K562 (cell line): ENCODE measurements around the gene TMCO1. TPM values are rescaled to one million over a fixed set of nuclear protein-coding genes. Genes with fewer than 3 reads are reported as not detected.

Source experiments
- ATAC-seq: fragments of 200-7000 bp; cut with Tn5 transposase; 3 replicates; pipeline ENCODE4 v1.9.1; 2020; ENCODE audit warnings: moderate library complexity
- BruUV-seq: library from RNA; stranded (reverse); fragments of 400-500 nt; replicated peaks from 2 replicates; lab custom pipeline; 2021; lab: Mats Ljungman, UMichigan
- CTCF ChIA-PET: fragments of 300-600 bp; formaldehyde crosslinking; extraction: SDS; loops from one replicate; lab custom pipeline; 2021; ENCODE audit warnings: low intra/inter-chr PET ratio; lab: Yijun Ruan, JAX
- POLR2A ChIA-PET: fragments of 300-600, 350-650 bp; sonication (Branson Sonifier 250); formaldehyde crosslinking; extraction: SDS; loops from one replicate; lab custom pipeline; 2021; ENCODE audit warnings: antibody characterized with exemption, inconsistent platforms; lab: Yijun Ruan, JAX
- DNase-seq, 4 experiments: peaks; one replicate each; pipeline versions ENCODE4 v3.0.0 to v3.0.0-alpha.2; 2011 to 2018; ENCODE audit warnings: low spot score in 3 of 4, mixed read lengths in 3 of 4; ENCODE audit errors: extremely low read depth in 1 of 4
- FAIRE-seq: peaks from 2 replicates; lab custom pipeline; 2011; peaks lifted over from hg19 to GRCh38; lab: Jason Lieb, UNC
- H2AFZ ChIP-seq: 2 replicates; pipeline ENCODE4 v1.6.0; 2011; ENCODE audit warnings: low read depth, low read length, control low read depth, inconsistent platforms
- H3K27ac ChIP-seq: fragments of 200-600 bp; 3 replicates; pipeline ENCODE4 v1.8.0; 2011; ENCODE audit warnings: low read depth, mild to moderate bottlenecking, control low read depth, inconsistent platforms, low read length, moderate library complexity, mixed read lengths; ENCODE audit errors: extremely low read depth
- H3K27me3 ChIP-seq, 2 experiments: fragments of 300-600 bp in 1 of 2; 2 replicates in 1 of 2; 3 replicates in 1 of 2; pipeline versions ENCODE4 v1.6.0 to v1.8.0; 2011; ENCODE audit warnings: inconsistent platforms in 2 of 2, low read length in 2 of 2, mild to moderate bottlenecking in 1 of 2, mixed read lengths in 1 of 2, moderate library complexity in 1 of 2; ENCODE audit not compliant: control insufficient read depth in 2 of 2, insufficient read depth in 2 of 2
- H3K36me3 ChIP-seq: fragments of 300-600 bp; 3 replicates; pipeline ENCODE4 v1.8.0; 2011; ENCODE audit warnings: mild to moderate bottlenecking, low read length, inconsistent platforms; ENCODE audit not compliant: control insufficient read depth, insufficient read depth
- H3K4me1 ChIP-seq, 2 experiments: fragments of 200-600 bp in 1 of 2; replicated peaks in 1 of 2; 2 replicates in 1 of 2; 3 replicates in 1 of 2; pipeline versions ENCODE4 v1.5.1 to v1.8.0; 2011; ENCODE audit warnings: inconsistent platforms in 2 of 2, low read length in 2 of 2, mild to moderate bottlenecking in 1 of 2, mixed read lengths in 1 of 2, moderate library complexity in 1 of 2; ENCODE audit not compliant: control insufficient read depth in 2 of 2, insufficient read depth in 2 of 2
- H3K4me2 ChIP-seq: 2 replicates; pipeline ENCODE4 v1.6.1; 2011; ENCODE audit warnings: low read length, control low read depth, inconsistent platforms, mixed read lengths; ENCODE audit not compliant: insufficient read depth
- H3K4me3 ChIP-seq: fragments of 200-600 bp; sonication (generic), shearing (Covaris generic); 2 replicates; pipeline ENCODE4 v1.5.1; 2016; ENCODE audit warnings: control low read depth, inconsistent platforms
- H3K79me2 ChIP-seq: fragments of 200-600 bp; 3 replicates; pipeline ENCODE4 v1.8.0; 2011; ENCODE audit warnings: low read length, inconsistent platforms; ENCODE audit not compliant: control insufficient read depth, insufficient read depth
- H3K9ac ChIP-seq, 2 experiments: 2 replicates each; pipeline versions ENCODE4 v1.6.0 to v1.6.1; 2011; ENCODE audit warnings: low read depth in 2 of 2, low read length in 2 of 2, control low read depth in 1 of 2, inconsistent platforms in 1 of 2, mild to moderate bottlenecking in 1 of 2, mixed read lengths in 1 of 2; ENCODE audit not compliant: insufficient read depth in 1 of 2
- H3K9me1 ChIP-seq: one replicate; pipeline ENCODE4 v1.6.0; 2011; ENCODE audit warnings: inconsistent platforms, mild to moderate bottlenecking, low read length, moderate library complexity; ENCODE audit not compliant: control insufficient read depth, insufficient read depth
- H3K9me3 ChIP-seq: replicated peaks from 2 replicates; pipeline ENCODE4 v1.5.1; 2011; ENCODE audit warnings: low read depth, low read length, inconsistent platforms; ENCODE audit not compliant: control insufficient read depth, insufficient read depth
- H4K20me1 ChIP-seq: replicated peaks from 2 replicates; pipeline ENCODE4 v1.6.1; 2011; ENCODE audit warnings: low read length, inconsistent platforms, mixed read lengths; ENCODE audit not compliant: control insufficient read depth, insufficient read depth
- CBFA2T2 ChIP-seq: fragments of 450-650 bp; conservative IDR thresholded peaks from 2 replicates; pipeline ENCODE4 v1.6.1; 2017; ENCODE audit warnings: mild to moderate bottlenecking
- CXXC5 ChIP-seq: fragments of 250-450 bp; sonication (Bioruptor Pico); IDR thresholded peaks from 2 replicates; pipeline ENCODE4 v1.8.0; 2022; ENCODE audit warnings: inconsistent platforms, mild to moderate bottlenecking, moderate library complexity
- HEY1 ChIP-seq: fragments of 250-450 bp; sonication (Bioruptor Pico); IDR thresholded peaks from 2 replicates; pipeline ENCODE4 v1.5.0; 2020; ENCODE audit warnings: mild to moderate bottlenecking, moderate library complexity, borderline replicate concordance
- HNRNPLL ChIP-seq: fragments of 200-400 bp; formaldehyde crosslinking; IDR thresholded peaks from 2 replicates; pipeline ENCODE4 v1.6.1; 2017; ENCODE audit warnings: low read length, low read depth, mild to moderate bottlenecking; ENCODE audit not compliant: poor library complexity, severe bottlenecking
- NCOA6 ChIP-seq: fragments of 450-650 bp; IDR thresholded peaks from 2 replicates; pipeline ENCODE4 v1.6.1; 2017; ENCODE audit warnings: mild to moderate bottlenecking
- PTTG1 ChIP-seq: fragments of 450-650 bp; IDR thresholded peaks from 2 replicates; pipeline ENCODE4 v1.6.1; 2016; ENCODE audit warnings: low read depth, mild to moderate bottlenecking, missing genetic modification characterization, missing compliant biosample characterization
- TAL1 ChIP-seq: fragments of 450-650 bp; IDR thresholded peaks from 2 replicates; pipeline ENCODE4 v1.6.1; 2016; ENCODE audit warnings: mild to moderate bottlenecking
- ZBTB17 ChIP-seq: fragments of 450-650 bp; formaldehyde crosslinking; IDR thresholded peaks from 2 replicates; pipeline ENCODE4 v1.4.0; 2020; ENCODE audit warnings: mild to moderate bottlenecking
- ZFP1 ChIP-seq: fragments of 450-650 bp; formaldehyde crosslinking; IDR thresholded peaks from 2 replicates; pipeline ENCODE4 v1.4.0; 2020; ENCODE audit warnings: mild to moderate bottlenecking, mixed read lengths
- ZNF253 ChIP-seq: fragments of 250-450 bp; sonication (Bioruptor Pico); conservative IDR thresholded peaks from 2 replicates; pipeline ENCODE4 v1.6.1; 2021; ENCODE audit warnings: mild to moderate bottlenecking
- WGBS: fragments of 100-300 bp; shearing (Covaris generic); methylation state at CpG from one replicate; pipeline ENCODE4 v1.1.6; 2016; ENCODE audit warnings: low coverage, mixed read lengths; ENCODE audit not compliant: insufficient coverage; ENCODE audit errors: missing lambda C conversion rate; 5-methylcytosine and 5-hydroxymethylcytosine counted together
- in situ Hi-C: fragments of 300-500 bp; cut with MboI; formaldehyde crosslinking; loops from 4 replicates; pipeline ENCODE4 v1.15.0; 2018; ENCODE audit warnings: inconsistent platforms, mixed read lengths
- intact Hi-C: fragments of 100-400 bp; cut with micrococcal nuclease; formaldehyde crosslinking; loops from 2 replicates; pipeline ENCODE4 v1.14.2; 2022
- polyA plus RNA-seq, 8 experiments: library from polyadenylated mRNA; depleted of rRNA in 4 of 8; stranded (reverse) in 5 of 8; unstranded in 3 of 8; fragments of >200 nt; fragmentation: Nextera tagmentation in 2 of 8; fragmentation: Illumina TruSeq in 1 of 8; extraction: Ambion mirVana in 2 of 8; extraction: Trizol in 1 of 8; gene quantifications; 2 replicates each; pipeline versions ENCODE4 v1.2.1 to v1.2.3, GENCODE V29; 2011 to 2014; ENCODE audit warnings: inconsistent platforms in 1 of 8, missing spikeins in 1 of 8
- total RNA-seq, 7 experiments: library from RNA; depleted of rRNA in 6 of 7; stranded (reverse); fragments of >200 nt in 6 of 7; fragmentation: Illumina TruSeq in 2 of 7; extraction: Trizol in 2 of 7; gene quantifications; 2 replicates each; pipeline versions ENCODE4 v1.2.1 to v1.2.3, GENCODE V29; 2011 to 2021; ENCODE audit warnings: low replicate concordance in 1 of 7
- TF ChIP-seq, protein P1 (sequence below): fragments of 450-650 bp; IDR thresholded peaks from 2 replicates; pipeline ENCODE4 v1.6.1; 2018; ENCODE audit warnings: mild to moderate bottlenecking, low read depth; ENCODE audit not compliant: partially characterized antibody

TMCO1 gene
- total and polyA plus RNA-seq, 9 of the 15 experiments (the other 6 are each of a cell fraction or from before 2014, with no cell fraction given), result 69.3 to 561 (median 175) TPM

DNA sequence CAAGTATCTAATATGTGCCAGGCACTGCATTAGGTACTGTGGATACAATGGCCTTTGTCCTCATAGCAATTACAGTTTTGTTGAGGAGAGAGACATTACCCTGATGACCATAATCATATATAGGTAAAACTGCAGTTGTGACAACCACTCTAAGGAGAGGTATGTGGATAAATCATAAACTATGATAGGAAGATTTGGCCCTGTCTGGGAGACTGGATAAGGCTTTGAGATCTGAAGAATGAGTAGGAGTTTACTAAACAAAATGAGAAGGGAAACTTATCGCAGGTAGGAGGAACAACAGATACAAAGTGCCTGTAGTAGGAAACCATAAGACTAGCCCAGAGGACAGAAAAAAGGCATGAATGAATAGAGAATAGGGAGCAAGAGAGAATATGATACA, 4.4 kb downstream of the TMCO1 start (continued):
- no peak for TF ChIP-seq NCOA6
- no peak for TF ChIP-seq ZBTB17 (CRISPR knock-in tag)
- TF ChIP-seq HEY1 (CRISPR knock-in tag), result no peak
- no peak for TF ChIP-seq PTTG1
- TF ChIP-seq TAL1, result peak; percentile 36
- TF ChIP-seq ZFP1, result no peak
- TF ChIP-seq, protein P1, sequence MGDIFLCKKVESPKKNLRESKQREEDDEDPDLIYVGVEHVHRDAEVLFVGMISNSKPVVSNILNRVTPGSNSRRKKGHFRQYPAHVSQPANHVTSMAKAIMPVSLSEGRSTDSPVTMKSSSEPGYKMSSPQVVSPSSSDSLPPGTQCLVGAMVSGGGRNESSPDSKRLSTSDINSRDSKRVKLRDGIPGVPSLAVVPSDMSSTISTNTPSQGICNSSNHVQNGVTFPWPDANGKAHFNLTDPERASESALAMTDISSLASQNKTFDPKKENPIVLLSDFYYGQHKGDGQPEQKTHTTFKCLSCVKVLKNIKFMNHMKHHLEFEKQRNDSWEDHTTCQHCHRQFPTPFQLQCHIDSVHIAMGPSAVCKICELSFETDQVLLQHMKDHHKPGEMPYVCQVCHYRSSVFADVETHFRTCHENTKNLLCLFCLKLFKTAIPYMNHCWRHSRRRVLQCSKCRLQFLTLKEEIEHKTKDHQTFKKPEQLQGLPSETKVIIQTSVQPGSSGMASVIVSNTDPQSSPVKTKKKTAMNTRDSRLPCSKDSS, result no peak
- no peak for TF ChIP-seq ZNF253 (CRISPR knock-in tag)
- TF ChIP-seq CBFA2T2, result no peak
- TF ChIP-seq CXXC5, result no peak

DNA sequence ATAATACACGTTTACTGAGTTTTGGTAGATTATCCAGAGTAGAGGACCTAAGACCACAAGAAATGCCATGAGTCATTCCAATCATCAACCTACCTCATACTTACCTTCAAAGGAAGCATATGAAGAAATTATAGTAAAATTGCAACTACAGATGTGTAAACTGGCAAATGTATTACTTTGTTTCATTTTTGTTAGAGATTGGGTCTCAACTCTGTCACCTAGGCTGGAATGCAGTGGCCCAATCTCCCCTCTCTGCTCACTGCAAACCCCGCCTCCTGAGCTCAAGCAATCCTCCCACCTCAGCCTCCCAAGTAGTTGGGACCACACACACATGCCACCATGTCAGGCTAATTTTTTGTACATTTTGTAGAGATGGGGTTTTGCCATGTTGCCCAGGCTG, 5.2 kb downstream of the TMCO1 start:
- TF ChIP-seq HNRNPLL, result no peak
- Histone ChIP-seq H3K27me3 (no peaks in the 10 kb centered on the region), H3K36me3 (peaks cover 76% of the 10 kb centered on the region), H3K4me1 (peaks cover 7 to 25% of the 10 kb centered on the region in 2 experiments; a peak in 4 of 5 replicates), H3K4me2 (no peak overlapping the region), H3K27ac (no peak overlapping the region), H3K4me3 (no peak overlapping the region), H4K20me1 (no peaks in the 10 kb centered on the region; the same call in 1 of the 2 replicates), H3K9me3 (no peaks in the 10 kb centered on the region), H2AFZ (no peak overlapping the region), H3K9me1 (no peaks in the 10 kb centered on the region), H3K9ac (no peak overlapping the region), H3K79me2 (peaks cover 55% of the 10 kb centered on the region)
- no peak for DNase-seq
- no peak for FAIRE-seq
- ChIA-PET CTCF (no interaction called here), POLR2A (interaction anchor here (1.4 kb wide), 2 partner anchors 66 to 145 kb away, joined by 3 to 4 read pairs; no protein-coding TSS in a partner anchor)
- ATAC-seq, result no peak
- in situ Hi-C loops, result no loop called here
- whole genome bisulfite sequencing, result 61% methylated on average over 2 of the region's 2 CpGs
- intact Hi-C loops, result no loop called here
- no TSS peak for BruUV-seq
